ENCODE results near the gene KLHDC7B. TPM values are rescaled to one million over a fixed set of nuclear protein-coding genes. Genes with fewer than 3 reads are reported as not detected.
"Not testable (repeated sequence)": the region's sequence is repeated elsewhere in the genome, so short reads cannot be mapped to it uniquely, and the experiment has no call there.

The KLHDC7B gene
- total RNA-seq, 2 experiments from 2014 or later: 6.9 to 7.7 TPM

DNA sequence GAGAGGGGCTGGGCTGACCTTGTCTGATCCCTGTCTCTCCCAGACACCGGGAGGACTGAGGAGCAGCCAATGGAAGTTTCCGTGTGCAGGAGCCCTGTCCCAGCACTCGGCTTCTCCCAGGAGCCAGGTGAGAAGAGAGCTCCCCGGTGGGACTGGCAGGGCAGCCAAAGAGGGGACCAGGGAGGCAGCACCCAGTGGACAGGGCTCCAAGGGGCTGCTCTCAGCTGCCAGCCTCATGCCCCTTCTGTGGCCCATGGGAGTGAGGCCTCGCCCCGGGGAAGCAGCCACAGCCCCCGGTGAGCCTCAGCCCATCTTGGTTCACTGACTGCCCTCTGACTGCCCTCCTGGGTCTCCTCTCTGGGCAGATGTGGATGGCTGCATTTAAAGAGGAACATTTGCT, 27.1 kb upstream of the KLHDC7B start:
- intact Hi-C loops (cut with micrococcal nuclease): no loop called here
- Mint-ChIP-seq H3K9me3 (no peaks in the 10 kb centered on the region), H3K4me1 (ENCODE audit: low read depth) (peaks cover 18% of the 10 kb centered on the region), H3K36me3 (peaks cover 32% of the 10 kb centered on the region), H3K27me3 (no peaks in the 10 kb centered on the region), H3K4me3 (no peak overlapping the region), H3K27ac (no peak overlapping the region)
- POLR2A ChIA-PET: no interaction called here
- CTCF ChIA-PET: no interaction called here
- DNase-seq: no peak

- Mint-ChIP-seq H3K9me3 (no peaks in the 10 kb centered on the region), H3K27ac (no peak overlapping the region), H3K36me3 (peaks cover 32% of the 10 kb centered on the region), H3K27me3 (no peaks in the 10 kb centered on the region), H3K4me3 (no peak overlapping the region), H3K4me1 (ENCODE audit: low read depth) (peaks cover 20% of the 10 kb centered on the region)
- intact Hi-C loops (cut with micrococcal nuclease): no loop called here
- ChIA-PET CTCF (interaction anchor here (1.3 kb wide), 1 partner anchor 102 kb away, joined by 3 read pairs; no protein-coding TSS in a partner anchor), POLR2A (no interaction called here)
- DNase-seq: no peak
These were observed 26.5 kb upstream of the KLHDC7B start for GRCh38 chr22:50519151-50519550.

- H3K27me3 Mint-ChIP-seq; H3K27ac Mint-ChIP-seq; H3K9me3 Mint-ChIP-seq; H3K4me3 Mint-ChIP-seq; POLR2A ChIA-PET; DNase-seq; intact Hi-C loops (cut with micrococcal nuclease): not testable (repeated sequence)
- Mint-ChIP-seq H3K36me3 (peaks cover 31% of the 10 kb centered on the region), H3K4me1 (ENCODE audit: low read depth) (peaks cover 20% of the 10 kb centered on the region)
- CTCF ChIA-PET: interaction anchor here (1.3 kb wide), 1 partner anchor 101 kb away, joined by 3 read pairs; no protein-coding TSS in a partner anchor
These were observed 25.5 kb upstream of the KLHDC7B start for GRCh38 chr22:50520184-50520583.

GRCh38 chr22:50520826-50521453, 24.8 kb upstream of the KLHDC7B start:
- intact Hi-C loops (cut with micrococcal nuclease): no loop called here
- peaks cover 16% of the 10 kb centered on the region for H3K4me1 Mint-ChIP-seq (ENCODE audit: low read depth)
- POLR2A ChIA-PET: interaction anchor here (0.8 kb wide), 1 partner anchor 9 kb away, joined by 3 read pairs; no protein-coding TSS in a partner anchor

DNA sequence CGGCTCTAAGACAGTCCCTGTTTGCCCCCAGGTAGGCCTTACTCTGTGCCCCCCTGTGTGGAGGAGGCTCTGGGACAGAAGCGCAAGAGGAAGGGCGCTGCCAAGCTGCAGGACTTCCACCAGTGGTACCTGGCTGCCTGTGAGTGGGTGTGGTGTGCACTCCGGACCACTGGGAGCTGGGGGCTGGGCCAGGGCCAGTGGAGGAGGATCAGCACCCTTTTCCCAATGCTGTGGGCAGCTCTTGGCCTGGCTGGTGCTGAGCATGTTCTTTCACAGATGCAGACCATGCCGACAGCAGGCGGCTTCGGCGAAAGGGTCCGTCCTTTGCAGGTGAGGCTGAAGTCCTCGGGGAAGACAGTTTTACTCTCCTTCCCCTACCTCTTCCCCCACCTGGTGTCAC, 24.0 kb upstream of the KLHDC7B start:
- intact Hi-C loops (cut with micrococcal nuclease): no loop called here
- CTCF ChIA-PET: interaction anchor here (1.9 kb wide), 1 partner anchor 41 kb away, joined by 5 read pairs; the partner anchor contains the start of gene SYCE3
- POLR2A ChIA-PET: interaction anchor here (0.8 kb wide), 1 partner anchor 10 kb away, joined by 3 read pairs; no protein-coding TSS in a partner anchor
- Mint-ChIP-seq H3K27ac (no peak overlapping the region), H3K36me3 (peaks cover 24% of the 10 kb centered on the region), H3K9me3 (no peaks in the 10 kb centered on the region), H3K4me1 (ENCODE audit: low read depth) (peaks cover 16% of the 10 kb centered on the region), H3K4me3 (no peak overlapping the region), H3K27me3 (no peaks in the 10 kb centered on the region)
- DNase-seq: no peak

More at GRCh38 chr22:50520826-50521453, 24.8 kb upstream of the KLHDC7B start:
- no peak overlapping the region for H3K4me3 Mint-ChIP-seq
- H3K9me3 Mint-ChIP-seq: no peaks in the 10 kb centered on the region
- DNase-seq: no peak
- H3K27me3 Mint-ChIP-seq: no peaks in the 10 kb centered on the region
- CTCF ChIA-PET: interaction anchor here (1.9 kb wide), 1 partner anchor 42 kb away, joined by 5 read pairs; the partner anchor contains the start of gene SYCE3
- H3K36me3 Mint-ChIP-seq: peaks cover 28% of the 10 kb centered on the region
- no peak overlapping the region for H3K27ac Mint-ChIP-seq

DNA sequence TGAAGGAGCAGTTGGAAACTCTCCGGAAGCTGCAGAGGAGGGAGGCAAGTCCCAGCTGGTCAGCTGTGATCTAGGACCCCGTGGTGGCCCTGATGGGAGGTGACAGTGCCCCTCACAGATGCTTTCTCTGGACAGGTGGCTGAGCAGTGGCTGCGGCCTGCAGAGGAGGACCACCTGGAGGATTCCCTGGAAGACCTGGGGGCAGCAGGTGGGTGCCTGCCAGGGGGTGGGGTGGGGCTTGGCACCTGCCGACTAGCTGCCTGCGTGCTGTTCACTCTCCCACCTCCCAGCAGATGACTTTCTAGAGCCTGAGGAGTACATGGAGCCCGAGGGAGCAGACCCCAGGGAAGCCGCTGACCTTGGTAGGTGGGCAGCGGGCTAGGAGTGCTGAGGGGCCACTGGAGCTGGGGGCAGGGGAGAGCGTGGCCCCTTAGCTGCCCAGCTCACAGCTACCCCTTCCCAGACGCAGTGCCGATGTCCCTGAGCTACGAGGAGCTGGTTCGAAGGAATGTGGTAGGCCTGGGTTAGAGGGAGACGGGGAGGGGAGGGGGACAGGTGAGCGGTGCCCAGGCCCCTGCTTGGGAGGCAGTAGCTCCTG, 23.4 kb upstream of the KLHDC7B start:
- peaks cover 22% of the 10 kb centered on the region for H3K4me1 Mint-ChIP-seq (ENCODE audit: low read depth)
- ChIA-PET CTCF (interaction anchor here (1.1 to 1.9 kb wide), 3 partner anchors 10 to 41 kb away, joined by 3 to 5 read pairs (median 4); partner anchors contain the start of gene SYCE3), POLR2A (interaction anchor here (0.7 to 1.4 kb wide), 2 partner anchors 12 to 14 kb away, joined by 6 to 9 read pairs; partner anchors contain the start of genes LMF2 and NCAPH2)
- peaks cover 30% of the 10 kb centered on the region for H3K36me3 Mint-ChIP-seq
- no peak overlapping the region for H3K4me3 Mint-ChIP-seq
- no peaks in the 10 kb centered on the region for H3K27me3 Mint-ChIP-seq
- intact Hi-C loops (cut with micrococcal nuclease): no loop called here
- DNase-seq: no peak
- H3K9me3 Mint-ChIP-seq: no peaks in the 10 kb centered on the region
- no peak overlapping the region for H3K27ac Mint-ChIP-seq

- Mint-ChIP-seq H3K4me3 (peak overlapping the region; percentile 2), H3K27me3 (no peaks in the 10 kb centered on the region), H3K4me1 (ENCODE audit: low read depth) (peaks cover 28% of the 10 kb centered on the region), H3K9me3 (no peaks in the 10 kb centered on the region), H3K27ac (no peak overlapping the region), H3K36me3 (peaks cover 33% of the 10 kb centered on the region)
- intact Hi-C loops (cut with micrococcal nuclease): no loop called here
- CTCF ChIA-PET: interaction anchor here (0.6 to 1.9 kb wide), 4 partner anchors 10 to 97 kb away, joined by 3 to 5 read pairs (median 4); partner anchors contain the start of gene SYCE3
- DNase-seq: no peak
- POLR2A ChIA-PET: interaction anchor here (0.7 to 1.4 kb wide), 2 partner anchors 12 to 15 kb away, joined by 6 to 9 read pairs; partner anchors contain the start of genes LMF2 and NCAPH2
These were observed 22.8 kb upstream of the KLHDC7B start for GRCh38 chr22:50522806-50523438.

DNA sequence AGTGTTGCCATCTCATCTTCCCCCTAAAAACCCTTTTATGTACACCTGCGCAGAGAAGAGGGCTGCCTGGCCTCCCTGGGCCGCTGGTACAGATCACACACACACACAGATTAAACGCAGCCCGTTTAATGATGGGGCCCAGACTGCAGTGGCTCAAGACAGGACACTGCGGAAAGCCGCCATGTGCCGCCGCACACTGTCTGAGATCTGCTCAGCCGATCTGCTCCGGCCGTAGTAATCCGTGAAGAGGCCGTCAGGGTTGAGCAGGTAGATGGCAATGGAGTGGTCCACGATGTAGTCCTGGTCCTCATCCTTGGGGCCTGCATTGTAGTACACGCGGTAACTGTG, 22.3 kb upstream of the KLHDC7B start:
- Mint-ChIP-seq H3K27me3 (no peaks in the 10 kb centered on the region), H3K27ac (no peak overlapping the region), H3K4me1 (ENCODE audit: low read depth) (peaks cover 32% of the 10 kb centered on the region), H3K36me3 (peaks cover 37% of the 10 kb centered on the region), H3K9me3 (no peaks in the 10 kb centered on the region), H3K4me3 (peak overlapping the region; percentile 2)
- ChIA-PET POLR2A (interaction anchor here (1.4 to 3.9 kb wide), 2 partner anchors 14 to 15 kb away, joined by 9 to 101 read pairs; partner anchors contain the start of genes LMF2 and NCAPH2), CTCF (interaction anchor here (0.6 to 1.8 kb wide), 2 partner anchors 25 to 97 kb away, joined by 4 read pairs; no protein-coding TSS in a partner anchor)
- intact Hi-C loops (cut with micrococcal nuclease): no loop called here
- no peak for DNase-seq

DNA sequence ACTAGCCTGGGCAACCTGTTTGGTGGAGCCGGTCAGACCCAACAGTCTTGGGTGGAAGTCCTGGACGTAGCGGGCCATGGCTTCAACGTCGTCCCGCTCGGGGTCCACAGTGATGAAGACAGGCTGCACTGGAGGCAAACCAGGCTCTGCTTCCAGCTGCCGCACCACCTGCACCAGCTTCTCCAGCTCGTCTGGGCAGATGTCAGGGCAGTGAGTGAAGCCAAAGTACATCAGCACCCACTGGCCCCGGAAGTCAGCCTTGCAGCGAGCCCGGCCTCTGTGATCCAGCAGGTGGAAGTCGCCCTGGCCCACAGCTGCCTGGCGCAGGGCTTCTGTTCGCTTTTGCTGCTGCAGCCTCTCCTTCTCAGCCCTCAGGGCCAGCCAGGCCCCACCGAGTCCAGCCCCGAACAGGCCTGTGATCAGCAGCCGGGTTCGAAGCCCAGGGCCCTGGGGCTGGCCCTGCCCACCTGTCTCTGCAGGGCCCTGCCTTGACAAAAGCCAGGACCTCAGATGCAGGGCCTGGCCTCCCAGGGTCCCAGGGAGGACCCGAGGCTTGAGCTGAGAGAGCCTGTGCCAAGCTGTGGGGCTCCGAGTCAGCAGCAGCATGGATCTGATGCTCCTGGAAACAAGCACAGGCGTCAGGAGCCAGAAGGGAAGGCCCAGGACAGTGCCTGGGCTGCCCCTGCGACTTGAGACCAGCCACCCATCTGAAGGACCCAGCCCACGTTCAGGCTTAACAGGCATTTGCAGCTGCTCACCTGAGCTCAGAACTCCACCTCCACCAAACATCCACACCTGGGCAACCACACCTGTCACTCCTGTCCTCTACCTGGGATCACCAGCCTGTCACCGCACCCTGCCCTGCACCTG, 21.7 kb upstream of the KLHDC7B start:
- H3K4me3 Mint-ChIP-seq: peak overlapping the region; percentile 83
- no peak for DNase-seq
- H3K4me1 Mint-ChIP-seq (ENCODE audit: low read depth): peaks cover 38% of the 10 kb centered on the region
- no peaks in the 10 kb centered on the region for H3K27me3 Mint-ChIP-seq
- intact Hi-C loops (cut with micrococcal nuclease): loop anchor here (2.0 kb wide), 1 partner anchor 15 kb away; no protein-coding TSS in a partner anchor
- POLR2A ChIA-PET: interaction anchor here (1.5 to 6.7 kb wide), 5 partner anchors 10 to 79 kb away, joined by 6 to 139 read pairs (median 71); partner anchors contain the start of genes KLHDC7B, LMF2 and NCAPH2
- peak overlapping the region; percentile 79 for H3K27ac Mint-ChIP-seq
- H3K36me3 Mint-ChIP-seq: peaks cover 42% of the 10 kb centered on the region
- CTCF ChIA-PET: interaction anchor here (0.6 to 6.5 kb wide), 10 partner anchors 15 to 96 kb away, joined by 3 to 102 read pairs (median 18); partner anchors contain the start of genes CHKB, LMF2, NCAPH2 and SYCE3
- no peaks in the 10 kb centered on the region for H3K9me3 Mint-ChIP-seq

DNA sequence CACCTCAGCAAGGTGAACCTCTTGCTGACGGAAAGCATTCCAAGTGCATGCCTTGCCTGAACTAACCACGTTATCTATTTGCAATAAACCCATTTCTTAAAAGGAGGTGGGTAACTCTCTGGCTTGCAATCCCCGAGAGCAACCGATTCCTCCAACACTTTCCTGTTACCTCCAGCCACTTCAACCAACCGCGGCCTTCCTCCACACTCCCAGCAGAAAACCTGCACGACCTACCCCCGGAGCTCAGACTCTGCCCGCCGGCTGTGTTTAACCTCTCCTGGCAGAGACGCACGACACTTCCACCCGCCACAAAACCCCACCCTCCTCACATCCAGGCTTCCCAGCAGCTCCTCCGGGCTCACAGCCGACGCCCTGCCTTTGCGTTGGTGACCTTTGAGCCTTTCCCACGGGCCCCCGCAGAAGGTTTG, 21.0 kb upstream of the KLHDC7B start:
- Mint-ChIP-seq H3K4me3 (peak overlapping the region; percentile 83), H3K4me1 (ENCODE audit: low read depth) (peaks cover 42% of the 10 kb centered on the region), H3K36me3 (peaks cover 38% of the 10 kb centered on the region), H3K9me3 (no peaks in the 10 kb centered on the region), H3K27ac (peak overlapping the region; percentile 79), H3K27me3 (no peaks in the 10 kb centered on the region)
- intact Hi-C loops (cut with micrococcal nuclease): loop anchor here (1.0 to 5.0 kb wide), 5 partner anchors 14 to 332 kb away; partner anchors contain the start of genes NCAPH2 and SYCE3
- ChIA-PET POLR2A (interaction anchor here (0.8 to 6.7 kb wide), 10 partner anchors 10 to 96 kb away, joined by 4 to 139 read pairs (median 20); partner anchors contain the start of genes ADM2, KLHDC7B, LMF2 and NCAPH2), CTCF (interaction anchor here (0.6 to 6.5 kb wide), 13 partner anchors 10 to 306 kb away, joined by 3 to 102 read pairs (median 17); partner anchors contain the start of genes CHKB, LMF2, NCAPH2 and SYCE3)
- DNase-seq: no peak

Measured in activated CD4-positive, alpha-beta memory T cell treated with anti-CD3 and anti-CD28 coated beads for 36 hours (primary cell).